Measurements from ENCODE around the gene TNFRSF14.

The TNFRSF14 gene

GRCh38 chr1:2557482-2558400 is 1.6 kb downstream of the TNFRSF14 start:
- no peak for FAIRE-seq
- no peak for TF ChIP-seq POLR2AphosphoS5 (IDR thresholded peaks at IDR 0.05; ENCODE audit: low read depth, low read length)
- TF ChIP-seq SPI1 (IDR thresholded peaks at IDR 0.05; ENCODE audit: low read depth, low read length) = no peak
- no peak for DNase-seq (ENCODE audit: insufficient read length, low spot score)

GRCh38 chr1:2558420-2558819 is 2.2 kb downstream of the TNFRSF14 start:
- no peak for FAIRE-seq
- TF ChIP-seq POU2F2 (IDR thresholded peaks at IDR 0.05; ENCODE audit: low read depth, low read length) (no peak), POLR2AphosphoS5 (IDR thresholded peaks at IDR 0.05; ENCODE audit: low read depth, low read length) (no peak), POLR2A (IDR thresholded peaks at IDR 0.05; ENCODE audit: low read depth, low read length) (no peak), PAX5 (IDR thresholded peaks at IDR 0.05; ENCODE audit: insufficient read depth, low read length, severe bottlenecking) (no peak), SPI1 (IDR thresholded peaks at IDR 0.05; ENCODE audit: low read depth, low read length) (no peak), TAF1 (IDR thresholded peaks at IDR 0.05; ENCODE audit: low read depth, low read length) (no peak)

GRCh38 chr1:2558861-2559260 is 2.7 kb downstream of the TNFRSF14 start:
- FAIRE-seq (no peak), DNase-seq (ENCODE audit: insufficient read length, low spot score) (no peak)
- TF ChIP-seq SPI1 (IDR thresholded peaks at IDR 0.05; ENCODE audit: low read depth, low read length) (no peak), POLR2AphosphoS5 (IDR thresholded peaks at IDR 0.05; ENCODE audit: low read depth, low read length) (no peak), PAX5 (IDR thresholded peaks at IDR 0.05; ENCODE audit: insufficient read depth, low read length, severe bottlenecking) (no peak), POLR2A (IDR thresholded peaks at IDR 0.05; ENCODE audit: low read depth, low read length) (no peak), POU2F2 (IDR thresholded peaks at IDR 0.05; ENCODE audit: low read depth, low read length) (no peak), TAF1 (IDR thresholded peaks at IDR 0.05; ENCODE audit: low read depth, low read length) (no peak)

More at GRCh38 chr1:2558420-2558819, 2.2 kb downstream of the TNFRSF14 start:
- DNase-seq (ENCODE audit: insufficient read length, low spot score) = no peak

DNA sequence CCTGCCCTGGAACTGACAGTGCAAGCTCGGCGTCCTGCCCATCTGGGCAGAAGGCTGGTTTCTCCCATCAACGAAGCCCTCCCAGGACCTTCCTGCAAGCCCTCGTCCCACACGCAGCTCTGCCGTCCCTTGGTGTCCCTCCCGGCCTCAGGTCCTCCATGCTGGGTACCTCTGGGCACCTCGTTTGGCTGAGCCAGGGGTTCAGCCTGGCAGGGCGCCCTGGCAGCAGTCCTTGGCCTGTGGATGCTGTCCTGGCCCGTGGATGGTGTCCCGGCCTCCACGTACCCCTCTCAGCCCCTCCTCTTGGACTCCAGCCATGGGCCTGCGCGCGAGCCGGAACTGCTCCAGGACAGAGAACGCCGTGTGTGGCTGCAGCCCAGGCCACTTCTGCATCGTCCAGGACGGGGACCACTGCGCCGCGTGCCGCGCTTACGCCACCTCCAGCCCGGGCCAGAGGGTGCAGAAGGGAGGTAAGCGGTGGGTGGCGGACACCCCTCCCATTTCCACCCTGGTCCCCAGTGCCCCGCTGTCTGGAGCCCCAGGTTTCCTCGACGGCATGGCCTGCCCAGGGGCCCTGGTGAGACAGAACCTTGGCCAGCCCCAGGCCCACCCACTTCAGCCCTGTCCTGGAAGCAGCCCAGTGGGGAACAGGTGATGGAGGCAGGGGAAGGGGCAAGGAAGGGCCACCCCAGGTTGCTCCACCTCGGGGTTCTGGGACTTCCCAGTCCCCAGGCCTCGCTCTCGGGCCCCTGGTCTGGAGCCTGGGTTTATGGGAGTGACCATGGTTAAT is 3.5 kb downstream of the TNFRSF14 start:
- no peak for TF ChIP-seq PAX5 (IDR thresholded peaks at IDR 0.05; ENCODE audit: insufficient read depth, low read length, severe bottlenecking)
- no peak for TF ChIP-seq POLR2A (IDR thresholded peaks at IDR 0.05; ENCODE audit: low read depth, low read length)
- TF ChIP-seq POLR2AphosphoS5 (IDR thresholded peaks at IDR 0.05; ENCODE audit: low read depth, low read length) = no peak
- TF ChIP-seq POU2F2 (IDR thresholded peaks at IDR 0.05; ENCODE audit: low read depth, low read length) = no peak
- no peak for TF ChIP-seq SPI1 (IDR thresholded peaks at IDR 0.05; ENCODE audit: low read depth, low read length)
- TF ChIP-seq TAF1 (IDR thresholded peaks at IDR 0.05; ENCODE audit: low read depth, low read length) = no peak
- no peak for FAIRE-seq
- no peak for DNase-seq (ENCODE audit: insufficient read length, low spot score)

DNA sequence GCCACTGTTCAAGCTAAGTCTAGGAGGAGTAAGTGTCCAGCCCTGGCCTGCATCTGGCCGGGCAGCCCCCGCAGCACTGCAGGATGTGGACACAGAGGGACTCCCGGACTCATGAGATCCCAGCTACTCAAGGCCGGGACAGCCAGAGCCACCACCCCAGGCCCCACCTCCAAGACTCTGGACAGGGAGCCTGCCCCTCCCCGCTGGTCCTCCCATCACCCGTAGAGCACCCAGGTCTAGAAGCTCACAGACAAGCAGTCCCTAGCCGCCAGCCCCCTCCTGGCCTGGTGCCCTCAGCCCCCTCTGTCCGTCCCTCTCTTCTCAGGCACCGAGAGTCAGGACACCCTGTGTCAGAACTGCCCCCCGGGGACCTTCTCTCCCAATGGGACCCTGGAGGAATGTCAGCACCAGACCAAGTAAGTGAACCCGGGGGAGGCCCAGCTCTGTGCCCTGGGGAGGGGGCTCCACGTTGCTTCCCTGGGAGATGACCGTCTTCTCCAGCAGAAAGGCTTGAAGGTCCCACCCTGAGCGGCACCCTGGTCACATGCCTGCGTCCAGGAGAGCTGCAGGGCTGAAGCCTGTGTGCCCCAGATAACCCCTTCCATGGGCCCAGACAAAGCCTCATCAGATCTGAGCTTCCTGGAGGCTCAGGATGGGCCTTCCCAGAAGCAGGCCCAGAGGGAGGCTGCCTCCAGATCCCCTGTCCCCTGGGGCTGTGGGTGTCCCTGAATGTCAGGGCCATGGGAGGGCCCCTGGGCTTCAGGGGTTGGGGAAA is 4.3 kb downstream of the TNFRSF14 start:
- no peak for TF ChIP-seq PAX5 (IDR thresholded peaks at IDR 0.05; ENCODE audit: insufficient read depth, low read length, severe bottlenecking)
- no peak for TF ChIP-seq SPI1 (IDR thresholded peaks at IDR 0.05; ENCODE audit: low read depth, low read length)
- no peak for TF ChIP-seq POU2F2 (IDR thresholded peaks at IDR 0.05; ENCODE audit: low read depth, low read length)
- TF ChIP-seq POLR2A (IDR thresholded peaks at IDR 0.05; ENCODE audit: low read depth, low read length) = no peak
- TF ChIP-seq POLR2AphosphoS5 (IDR thresholded peaks at IDR 0.05; ENCODE audit: low read depth, low read length) = no peak
- TF ChIP-seq TAF1 (IDR thresholded peaks at IDR 0.05; ENCODE audit: low read depth, low read length) = no peak
- no peak for FAIRE-seq
- DNase-seq (ENCODE audit: insufficient read length, low spot score) = no peak

DNA sequence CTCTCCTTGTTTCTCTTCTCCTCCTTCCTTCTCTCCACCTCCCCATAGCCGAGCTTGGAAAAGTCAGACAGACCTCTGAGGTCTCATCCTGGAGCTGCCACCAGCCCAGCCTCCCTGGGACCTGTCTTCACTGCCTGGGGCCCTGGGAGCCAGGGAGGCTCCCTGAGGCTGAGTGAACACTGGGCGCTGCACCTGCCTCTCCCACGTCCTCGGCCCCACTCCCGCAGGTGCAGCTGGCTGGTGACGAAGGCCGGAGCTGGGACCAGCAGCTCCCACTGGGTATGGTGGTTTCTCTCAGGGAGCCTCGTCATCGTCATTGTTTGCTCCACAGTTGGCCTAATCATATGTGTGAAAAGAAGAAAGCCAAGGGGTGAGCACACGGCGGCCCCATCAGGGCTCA is 5.3 kb downstream of the TNFRSF14 start:
- no peak for DNase-seq (ENCODE audit: insufficient read length, low spot score)
- no peak for FAIRE-seq
- no peak for TF ChIP-seq PAX5 (IDR thresholded peaks at IDR 0.05; ENCODE audit: insufficient read depth, low read length, severe bottlenecking)
- no peak for TF ChIP-seq POLR2A (IDR thresholded peaks at IDR 0.05; ENCODE audit: low read depth, low read length)
- TF ChIP-seq TAF1 (IDR thresholded peaks at IDR 0.05; ENCODE audit: low read depth, low read length) = no peak
- TF ChIP-seq POU2F2 (IDR thresholded peaks at IDR 0.05; ENCODE audit: low read depth, low read length) = no peak
- TF ChIP-seq SPI1 (IDR thresholded peaks at IDR 0.05; ENCODE audit: low read depth, low read length) = no peak
- TF ChIP-seq POLR2AphosphoS5 (IDR thresholded peaks at IDR 0.05; ENCODE audit: low read depth, low read length) = no peak

DNA sequence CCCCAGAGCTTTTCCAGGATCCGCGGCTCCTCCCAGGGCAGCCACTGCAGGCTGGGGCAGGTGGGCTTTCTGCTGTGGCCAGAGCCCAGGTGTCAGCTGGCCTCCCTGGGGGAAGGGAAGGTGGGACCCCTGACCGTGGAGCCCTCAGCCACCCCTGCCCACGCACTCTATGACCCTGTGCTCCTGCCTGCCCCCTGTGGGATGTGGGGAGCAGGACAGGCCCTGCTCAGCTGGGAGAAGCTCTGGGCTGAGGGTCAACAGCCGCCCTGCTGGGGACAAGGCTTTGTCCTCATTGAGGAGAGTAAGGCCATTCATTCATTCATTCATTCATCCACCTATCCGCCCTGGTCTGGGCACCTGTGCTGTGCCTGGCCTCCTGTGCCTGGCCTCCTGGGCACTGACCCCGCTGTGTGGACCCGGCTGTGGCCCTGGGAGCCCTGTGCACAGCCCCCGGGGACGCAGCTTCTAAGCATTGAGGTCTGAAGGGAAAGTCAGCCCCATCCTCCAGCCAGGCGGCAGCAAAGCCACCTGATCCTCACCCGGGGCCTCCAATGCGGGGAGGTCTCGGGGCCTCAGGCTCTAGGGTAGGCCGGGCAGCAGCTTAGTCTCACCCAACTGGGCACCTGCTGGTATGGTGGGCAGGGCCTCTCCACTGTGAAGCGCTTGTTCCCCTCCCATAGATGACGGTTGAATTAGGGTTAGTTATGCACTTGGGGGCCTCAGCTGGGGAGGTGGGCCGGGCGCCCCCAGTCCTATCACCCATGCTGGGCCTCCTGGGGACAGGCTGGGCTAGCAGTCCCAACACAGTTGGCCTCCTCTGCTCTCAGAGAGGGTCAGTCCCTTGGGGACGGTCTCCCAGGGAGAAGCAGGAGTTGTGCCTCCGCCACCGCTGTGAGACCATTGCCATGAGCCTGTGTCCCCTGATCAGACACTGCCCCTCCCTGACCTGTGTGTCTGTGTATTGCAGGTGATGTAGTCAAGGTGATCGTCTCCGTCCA is 6.0 kb downstream of the TNFRSF14 start:
- TF ChIP-seq POLR2A (IDR thresholded peaks at IDR 0.05; ENCODE audit: low read depth, low read length) (peak; percentile 37; the same call in 1 of the 2 replicates), TAF1 (IDR thresholded peaks at IDR 0.05; ENCODE audit: low read depth, low read length) (no peak)
- no peak for DNase-seq (ENCODE audit: insufficient read length, low spot score)
- no peak for FAIRE-seq

- TF ChIP-seq POU2F2 (IDR thresholded peaks at IDR 0.05; ENCODE audit: low read depth, low read length) (no peak), SPI1 (IDR thresholded peaks at IDR 0.05; ENCODE audit: low read depth, low read length) (no peak), POLR2A (IDR thresholded peaks at IDR 0.05; ENCODE audit: low read depth, low read length) (no peak), TAF1 (IDR thresholded peaks at IDR 0.05; ENCODE audit: low read depth, low read length) (no peak), PAX5 (IDR thresholded peaks at IDR 0.05; ENCODE audit: insufficient read depth, low read length, severe bottlenecking) (no peak), POLR2AphosphoS5 (IDR thresholded peaks at IDR 0.05; ENCODE audit: low read depth, low read length) (no peak)
- DNase-seq (ENCODE audit: insufficient read length, low spot score) (no peak), FAIRE-seq (no peak)
Observed at GRCh38 chr1:2563205-2563604, 7.0 kb downstream of the TNFRSF14 start.
